ENCODE data around the gene AHCY.
"Not testable (repeated sequence)": the region's sequence is repeated elsewhere in the genome, so short reads cannot be mapped to it uniquely, and the experiment has no call there.

Gene AHCY

DNA sequence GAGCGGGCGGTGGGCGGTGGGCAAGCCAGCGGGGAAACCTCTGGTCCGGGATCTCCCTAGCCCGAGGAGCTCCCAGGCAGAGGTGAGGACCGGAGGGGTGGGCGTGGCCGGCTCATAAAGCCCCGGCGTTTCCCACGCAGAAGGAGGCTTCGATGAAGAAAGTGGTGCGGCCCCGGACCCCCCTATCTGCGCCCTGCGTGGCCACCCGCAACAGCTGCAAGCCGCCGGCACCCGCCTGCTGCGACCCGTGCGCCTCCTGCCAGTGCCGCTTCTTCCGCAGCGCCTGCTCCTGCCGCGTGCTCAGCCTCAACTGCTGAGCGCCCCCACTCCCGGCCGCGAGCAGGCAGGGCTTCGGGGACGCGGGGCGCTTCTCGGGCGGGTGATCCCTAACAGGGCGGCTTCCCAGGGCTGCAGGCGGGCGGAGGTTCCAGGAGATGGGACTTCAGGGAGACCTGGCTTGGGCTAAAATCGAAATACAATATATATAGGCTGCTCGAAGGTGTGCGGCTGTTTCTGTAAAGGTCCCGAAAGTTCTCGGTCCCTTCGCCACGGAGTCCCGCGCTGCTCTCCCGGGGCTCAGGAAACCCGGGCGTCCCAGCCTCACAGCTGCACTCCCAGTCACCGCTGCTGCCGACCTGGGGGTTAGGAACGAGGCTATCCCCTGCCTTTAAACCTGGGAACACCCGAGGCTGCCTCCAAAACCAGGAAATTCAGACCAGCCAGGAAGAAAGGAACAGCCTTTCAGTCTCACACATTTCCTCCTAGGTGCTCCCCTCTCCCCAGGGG lies 34.1 kb downstream of the AHCY start:
- no peak overlapping the region for H3K27ac ChIP-seq (ENCODE audit: low read depth, low read length)
- H3K4me1 ChIP-seq (ENCODE audit: insufficient read depth, low read length): no peaks in the 10 kb centered on the region
- H3K27me3 ChIP-seq (ENCODE audit: insufficient read depth, low read length): no peaks in the 10 kb centered on the region
- H3K36me3 ChIP-seq (ENCODE audit: insufficient read depth, low read length): peaks cover 20% of the 10 kb centered on the region
- peak overlapping the region; percentile 29; the same call in 1 of the 2 replicates for H3K4me3 ChIP-seq (ENCODE audit: low read length)
- H3K9me3 ChIP-seq (ENCODE audit: insufficient read depth, low read depth, low read length): no peaks in the 10 kb centered on the region
- peak overlapping the region; percentile 10; the same call in 1 of the 2 replicates for H3K9ac ChIP-seq (ENCODE audit: low read depth, low read length)
- 74% methylated on average over 58 of the region's 58 CpGs for WGBS

DNA sequence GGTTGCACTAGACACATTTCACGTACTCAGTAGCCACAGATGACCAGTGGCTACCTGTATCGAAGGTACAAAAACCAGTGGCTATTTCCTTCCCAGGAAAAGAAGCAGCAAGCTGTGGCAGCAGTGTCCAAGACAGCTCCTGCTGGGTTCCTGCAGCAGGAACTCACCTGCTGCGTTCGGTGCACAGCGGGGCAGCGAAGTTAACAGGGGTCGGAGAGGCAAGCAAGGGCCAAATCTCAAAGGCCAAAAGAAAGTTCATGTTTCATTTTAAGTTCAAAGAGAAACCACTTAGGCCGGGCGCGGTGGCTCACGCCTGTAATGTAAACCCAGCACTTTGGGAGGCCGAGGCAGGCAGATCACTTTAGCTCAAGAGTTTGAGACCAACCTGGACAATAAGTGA lies 35.0 kb downstream of the AHCY start:
- WGBS: 93% methylated on average over 12 of the region's 12 CpGs
- Histone ChIP-seq H3K4me3 (ENCODE audit: low read length) (no peak overlapping the region), H3K4me1 (ENCODE audit: insufficient read depth, low read length) (no peaks in the 10 kb centered on the region), H3K27me3 (ENCODE audit: insufficient read depth, low read length) (no peaks in the 10 kb centered on the region), H3K9ac (ENCODE audit: low read depth, low read length) (no peak overlapping the region), H3K9me3 (ENCODE audit: insufficient read depth, low read depth, low read length) (no peaks in the 10 kb centered on the region), H3K36me3 (ENCODE audit: insufficient read depth, low read length) (peaks cover 11% of the 10 kb centered on the region; the same call in 1 of the 2 replicates), H3K27ac (ENCODE audit: low read depth, low read length) (no peak overlapping the region)

- Histone ChIP-seq H3K36me3 (ENCODE audit: insufficient read depth, low read length) (no peaks in the 10 kb centered on the region), H3K9me3 (ENCODE audit: insufficient read depth, low read depth, low read length) (no peaks in the 10 kb centered on the region), H3K4me3 (ENCODE audit: low read length) (no peak overlapping the region), H3K27ac (ENCODE audit: low read depth, low read length) (no peak overlapping the region), H3K27me3 (ENCODE audit: insufficient read depth, low read length) (no peaks in the 10 kb centered on the region), H3K9ac (ENCODE audit: low read depth, low read length) (no peak overlapping the region), H3K4me1 (ENCODE audit: insufficient read depth, low read length) (no peaks in the 10 kb centered on the region)
- WGBS: 95% methylated on average over 5 of the region's 5 CpGs
These were observed 39.0 kb downstream of the AHCY start for GRCh38 chr20:34264141-34264540.

- WGBS: 97% methylated on average over 8 of the region's 8 CpGs
- not testable (repeated sequence) for H3K27me3 ChIP-seq (ENCODE audit: insufficient read depth, low read length); H3K27ac ChIP-seq (ENCODE audit: low read depth, low read length); H3K4me3 ChIP-seq (ENCODE audit: low read length); H3K4me1 ChIP-seq (ENCODE audit: insufficient read depth, low read length); H3K9me3 ChIP-seq (ENCODE audit: insufficient read depth, low read depth, low read length); H3K9ac ChIP-seq (ENCODE audit: low read depth, low read length); H3K36me3 ChIP-seq (ENCODE audit: insufficient read depth, low read length)
These were observed 39.7 kb downstream of the AHCY start for GRCh38 chr20:34263468-34263867.

DNA sequence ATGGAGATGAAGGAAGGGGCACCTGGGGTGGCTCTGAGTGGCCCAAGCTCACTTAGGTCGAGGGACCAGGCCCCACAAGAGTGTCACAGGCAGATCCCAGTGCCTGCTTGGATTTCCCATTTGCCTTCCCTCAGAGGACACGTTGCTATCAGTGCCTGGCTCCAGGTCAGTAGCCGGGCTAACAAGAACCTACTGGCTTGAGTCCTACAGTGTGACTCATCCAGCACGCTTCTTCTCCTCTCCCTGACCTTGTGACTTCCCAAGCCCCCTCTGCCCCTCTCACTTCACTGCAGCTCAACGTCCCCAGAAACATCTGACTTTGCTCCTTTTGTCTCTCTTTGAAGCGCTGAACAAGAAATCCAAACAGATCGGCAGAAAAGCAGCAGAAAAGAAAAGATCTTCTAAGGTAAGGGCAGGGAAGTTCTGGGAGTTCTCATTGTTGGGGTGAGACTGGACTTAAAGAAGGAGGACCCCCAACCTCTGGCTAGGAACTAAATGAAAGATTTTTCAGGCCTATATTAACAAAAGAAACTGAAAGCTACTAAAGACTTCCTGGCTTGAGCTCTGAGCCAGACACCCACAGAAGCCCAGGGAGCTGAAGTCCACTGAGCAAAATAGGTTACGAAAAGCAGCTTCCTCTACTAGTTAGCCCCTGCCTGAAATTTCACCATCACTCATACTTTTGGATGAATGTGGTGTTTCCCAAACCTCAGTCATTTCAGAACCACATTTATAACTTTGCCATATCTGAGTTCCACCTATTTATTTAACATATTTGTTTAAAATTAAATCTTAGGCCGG lies 40.5 kb downstream of the AHCY start:
- Histone ChIP-seq H3K4me1 (ENCODE audit: insufficient read depth, low read length) (no peaks in the 10 kb centered on the region), H3K4me3 (ENCODE audit: low read length) (no peak overlapping the region), H3K9ac (ENCODE audit: low read depth, low read length) (no peak overlapping the region; the same call in 1 of the 2 replicates), H3K27ac (ENCODE audit: low read depth, low read length) (no peak overlapping the region), H3K27me3 (ENCODE audit: insufficient read depth, low read length) (no peaks in the 10 kb centered on the region), H3K9me3 (ENCODE audit: insufficient read depth, low read depth, low read length) (no peaks in the 10 kb centered on the region), H3K36me3 (ENCODE audit: insufficient read depth, low read length) (no peaks in the 10 kb centered on the region)
- WGBS: 83% methylated on average over 9 of the region's 9 CpGs

GRCh38 chr20:34260208-34260942 lies 42.8 kb downstream of the AHCY start:
- no peaks in the 10 kb centered on the region for H3K36me3 ChIP-seq (ENCODE audit: insufficient read depth, low read length)
- H3K9ac ChIP-seq (ENCODE audit: low read depth, low read length): no peak overlapping the region
- WGBS: 95% methylated on average over 5 of the region's 5 CpGs
- no peak overlapping the region for H3K4me3 ChIP-seq (ENCODE audit: low read length)
- no peak overlapping the region for H3K27ac ChIP-seq (ENCODE audit: low read depth, low read length)
- no peaks in the 10 kb centered on the region for H3K4me1 ChIP-seq (ENCODE audit: insufficient read depth, low read length)
- H3K27me3 ChIP-seq (ENCODE audit: insufficient read depth, low read length): no peaks in the 10 kb centered on the region
- H3K9me3 ChIP-seq (ENCODE audit: insufficient read depth, low read depth, low read length): no peaks in the 10 kb centered on the region

GRCh38 chr20:34256629-34257124 lies 46.5 kb downstream of the AHCY start:
- no peaks in the 10 kb centered on the region for H3K36me3 ChIP-seq (ENCODE audit: insufficient read depth, low read length)
- no peak overlapping the region for H3K9ac ChIP-seq (ENCODE audit: low read depth, low read length)
- H3K4me1 ChIP-seq (ENCODE audit: insufficient read depth, low read length): no peaks in the 10 kb centered on the region
- H3K27me3 ChIP-seq (ENCODE audit: insufficient read depth, low read length): no peaks in the 10 kb centered on the region
- H3K27ac ChIP-seq (ENCODE audit: low read depth, low read length): peak overlapping the region; percentile 31; the same call in 1 of the 2 replicates
- no peaks in the 10 kb centered on the region for H3K9me3 ChIP-seq (ENCODE audit: insufficient read depth, low read depth, low read length)
- no peak overlapping the region for H3K4me3 ChIP-seq (ENCODE audit: low read length)
- WGBS: 79% methylated on average over 3 of the region's 5 CpGs

DNA sequence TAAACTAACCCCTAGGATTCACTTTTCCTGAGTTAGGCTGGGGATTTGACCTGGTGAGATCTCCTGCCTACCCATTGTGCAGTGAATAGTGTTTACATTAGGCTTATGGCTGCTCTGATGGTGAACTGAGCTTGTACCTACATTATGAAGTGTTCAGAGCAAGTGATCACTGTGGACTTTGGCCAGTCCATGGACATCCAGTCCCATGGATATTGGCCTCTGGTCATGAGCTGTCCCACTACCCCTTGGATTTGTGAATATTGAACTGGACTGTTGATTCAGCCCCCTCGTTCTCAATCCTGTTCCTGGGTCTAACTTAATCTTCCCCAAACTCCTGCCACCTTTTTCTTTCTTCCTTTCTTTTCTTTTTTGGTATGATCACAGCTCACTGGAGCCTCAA lies 48.2 kb downstream of the AHCY start:
- no peaks in the 10 kb centered on the region for H3K4me1 ChIP-seq (ENCODE audit: insufficient read depth, low read length)
- H3K27ac ChIP-seq (ENCODE audit: low read depth, low read length): no peak overlapping the region
- WGBS: 82% methylated on average over 1 of the region's 1 CpG

DNA sequence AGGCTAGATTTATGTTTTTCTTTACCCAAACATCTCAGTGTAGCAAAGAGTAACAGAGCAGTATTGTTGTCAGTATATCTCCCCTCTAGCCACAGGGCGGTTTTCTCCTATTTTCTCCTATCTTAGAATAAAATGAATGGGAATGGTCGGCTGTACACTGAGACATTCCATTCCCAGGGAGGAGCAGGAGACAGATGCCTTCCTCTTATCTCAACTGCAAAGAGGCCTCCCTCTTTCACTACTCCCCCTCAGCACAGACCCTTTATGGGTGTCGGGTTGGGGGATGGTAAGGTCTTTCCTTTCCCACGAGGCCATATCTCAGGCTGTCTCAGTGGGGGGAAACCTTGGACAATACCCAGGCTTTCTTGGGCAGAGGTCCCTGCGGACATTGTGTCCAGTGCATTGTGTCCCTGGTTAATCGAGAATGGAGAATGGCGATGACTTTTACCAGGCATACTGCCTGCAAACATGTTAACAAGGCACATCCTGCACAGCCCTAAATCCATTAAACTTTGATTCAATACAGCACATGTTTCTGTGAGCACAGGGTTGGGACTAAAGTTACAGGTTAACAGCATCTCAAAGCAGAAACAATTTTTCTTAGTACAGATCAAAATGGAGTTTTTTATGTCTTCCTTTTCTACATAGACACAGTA lies 50.6 kb downstream of the AHCY start:
- WGBS: 85% methylated on average over 5 of the region's 7 CpGs

More for the DNA sequence above, 48.2 kb downstream of the AHCY start:
- no peak overlapping the region for H3K9ac ChIP-seq (ENCODE audit: low read depth, low read length)
- H3K27me3 ChIP-seq (ENCODE audit: insufficient read depth, low read length): no peaks in the 10 kb centered on the region
- H3K4me3 ChIP-seq (ENCODE audit: low read length): no peak overlapping the region
- H3K36me3 ChIP-seq (ENCODE audit: insufficient read depth, low read length): no peaks in the 10 kb centered on the region
- no peaks in the 10 kb centered on the region for H3K9me3 ChIP-seq (ENCODE audit: insufficient read depth, low read depth, low read length)

DNA sequence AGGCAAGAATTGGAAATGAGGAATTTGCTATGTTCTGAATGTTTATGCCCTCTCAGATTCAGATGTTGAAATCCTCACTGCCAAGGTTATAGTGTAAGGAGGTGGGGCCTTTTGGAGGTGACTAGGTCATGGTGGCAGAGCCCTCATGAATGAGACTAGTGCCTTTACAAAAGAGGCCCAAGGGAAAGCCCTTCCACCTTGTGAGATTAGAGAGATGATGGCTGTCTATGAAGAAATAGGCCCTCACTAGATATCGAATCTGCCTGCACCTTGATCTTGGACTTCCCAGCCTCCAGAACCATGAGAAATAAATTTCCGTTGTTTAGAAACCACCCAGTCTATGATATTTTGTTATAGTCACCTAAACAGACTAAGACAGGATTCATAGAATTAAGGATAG lies 51.5 kb downstream of the AHCY start:
- Histone ChIP-seq H3K27ac (ENCODE audit: low read depth, low read length) (no peak overlapping the region), H3K9me3 (ENCODE audit: insufficient read depth, low read depth, low read length) (no peaks in the 10 kb centered on the region), H3K4me3 (ENCODE audit: low read length) (no peak overlapping the region), H3K36me3 (ENCODE audit: insufficient read depth, low read length) (no peaks in the 10 kb centered on the region), H3K27me3 (ENCODE audit: insufficient read depth, low read length) (no peaks in the 10 kb centered on the region), H3K4me1 (ENCODE audit: insufficient read depth, low read length) (peaks cover 9% of the 10 kb centered on the region; the same call in 1 of the 2 replicates), H3K9ac (ENCODE audit: low read depth, low read length) (no peak overlapping the region)
- WGBS: 100% methylated on average over 2 of the region's 2 CpGs

More for the DNA sequence above, 50.6 kb downstream of the AHCY start:
- not testable (repeated sequence) for H3K4me3 ChIP-seq (ENCODE audit: low read length); H3K27ac ChIP-seq (ENCODE audit: low read depth, low read length); H3K27me3 ChIP-seq (ENCODE audit: insufficient read depth, low read length); H3K9ac ChIP-seq (ENCODE audit: low read depth, low read length); H3K36me3 ChIP-seq (ENCODE audit: insufficient read depth, low read length); H3K4me1 ChIP-seq (ENCODE audit: insufficient read depth, low read length); H3K9me3 ChIP-seq (ENCODE audit: insufficient read depth, low read depth, low read length)

All from HUES64 (cell line).